Sciatic nerve (tissue), 2 donors: ENCODE data around the gene SOS1. TPM values are rescaled to one million over a fixed set of nuclear protein-coding genes. Genes with fewer than 3 reads are reported as not detected.

ENCODE experiments used
- ATAC-seq: fragments of 200-7000 bp; cut with Tn5 transposase; one replicate; pipeline ENCODE4 v1.9.1; 2020; ENCODE audit warnings: mild to moderate bottlenecking, moderate library complexity
- DNase-seq: peaks from one replicate; pipeline ENCODE4 v3.0.0-alpha.2; 2020; ENCODE audit warnings: low spot score
- intact Hi-C: fragments of 100-400 bp; cut with DNase I; formaldehyde crosslinking; loops from one replicate; pipeline ENCODE4 v1.14.2; 2022
- total RNA-seq: library from RNA; stranded (reverse); fragmentation: NEBNext Ultra II Directional; extraction: Animal tissue kit (Norgen Biotek cat#: 25700); gene quantifications from one replicate; pipeline ENCODE4 v1.2.1, GENCODE V29; 2021
- donor health status: DM: no; HTN: no; CAD: no.
- donor health status: DM: no; HTN: no; CAD: no.

Gene SOS1
- total RNA-seq, 1 donor from 2014 or later, result 53.9 TPM

- DNase-seq (no peak), ATAC-seq (no peak)
- intact Hi-C loops, result no loop called here
These were observed 138.4 kb downstream of the SOS1 start for GRCh38 chr2:38982498-38982897.

- ATAC-seq (no peak), DNase-seq (no peak)
- intact Hi-C loops, result no loop called here
These were observed 139.0 kb downstream of the SOS1 start for GRCh38 chr2:38981670-38982357.

- DNase-seq, result no peak
- no peak for ATAC-seq
- intact Hi-C loops, result no loop called here
These were observed 139.7 kb downstream of the SOS1 start for GRCh38 chr2:38981003-38981669.

GRCh38 chr2:38978908-38979307, 141.9 kb downstream of the SOS1 start:
- DNase-seq (no peak), ATAC-seq (no peak)
- intact Hi-C loops, result no loop called here

- DNase-seq, result no peak
- no peak for ATAC-seq
- intact Hi-C loops, result no loop called here
These were observed 142.5 kb downstream of the SOS1 start for GRCh38 chr2:38978296-38978903.

GRCh38 chr2:38977047-38977446, 143.8 kb downstream of the SOS1 start:
- ATAC-seq (no peak), DNase-seq (no peak)
- intact Hi-C loops, result no loop called here

- ATAC-seq, result no peak
- intact Hi-C loops, result no loop called here
These were observed 145.8 kb downstream of the SOS1 start for GRCh38 chr2:38975042-38975441.

GRCh38 chr2:38973266-38973665, 147.6 kb downstream of the SOS1 start:
- intact Hi-C loops, result no loop called here
- DNase-seq, result no peak
- no peak for ATAC-seq

More at GRCh38 chr2:38975042-38975441, 145.8 kb downstream of the SOS1 start:
- no peak for DNase-seq

GRCh38 chr2:38971377-38971776, 149.5 kb downstream of the SOS1 start:
- no peak for DNase-seq
- intact Hi-C loops, result no loop called here
- no peak for ATAC-seq

- DNase-seq (no peak), ATAC-seq (no peak)
- intact Hi-C loops, result no loop called here
These were observed 152.8 kb downstream of the SOS1 start for GRCh38 chr2:38968021-38968420.

- ATAC-seq (no peak), DNase-seq (no peak)
- intact Hi-C loops, result no loop called here
These were observed 154.2 kb downstream of the SOS1 start for GRCh38 chr2:38966678-38967077.

GRCh38 chr2:38966006-38966405, 154.8 kb downstream of the SOS1 start:
- intact Hi-C loops, result no loop called here
- DNase-seq (no peak), ATAC-seq (no peak)

- ATAC-seq (peak; percentile 34), DNase-seq (no peak)
- intact Hi-C loops, result no loop called here
These were observed 160.1 kb downstream of the SOS1 start for GRCh38 chr2:38960609-38961320.

GRCh38 chr2:38959938-38960608, 160.8 kb downstream of the SOS1 start:
- ATAC-seq (peak; percentile 98), DNase-seq (peak; percentile 84)
- intact Hi-C loops, result no loop called here

- DNase-seq (no peak), ATAC-seq (no peak)
- intact Hi-C loops, result no loop called here
These were observed 161.4 kb downstream of the SOS1 start for GRCh38 chr2:38959466-38959865.

- ATAC-seq, result no peak
- DNase-seq, result no peak
- intact Hi-C loops, result no loop called here
These were observed 162.9 kb downstream of the SOS1 start for GRCh38 chr2:38957972-38958371.

- intact Hi-C loops, result no loop called here
- no peak for DNase-seq
These were observed 169.1 kb downstream of the SOS1 start for GRCh38 chr2:38951766-38952165.

GRCh38 chr2:38948995-38949394, 171.9 kb downstream of the SOS1 start:
- peak; percentile 65 for ATAC-seq
- intact Hi-C loops, result no loop called here

More at GRCh38 chr2:38951766-38952165, 169.1 kb downstream of the SOS1 start:
- ATAC-seq, result no peak

GRCh38 chr2:38948387-38948882, 172.4 kb downstream of the SOS1 start:
- ATAC-seq (no peak), DNase-seq (no peak)
- intact Hi-C loops, result no loop called here

More at GRCh38 chr2:38948995-38949394, 171.9 kb downstream of the SOS1 start:
- no peak for DNase-seq
